ENCODE data around the gene DUSP8. TPM values are rescaled to one million over a fixed set of nuclear protein-coding genes. Genes with fewer than 3 reads are reported as not detected.

DUSP8 gene
- total and polyA plus RNA-seq, 2 donors (not counting 1 experiment from before 2014, with no cell fraction given) = 4.3 to 7.2 TPM

DNA sequence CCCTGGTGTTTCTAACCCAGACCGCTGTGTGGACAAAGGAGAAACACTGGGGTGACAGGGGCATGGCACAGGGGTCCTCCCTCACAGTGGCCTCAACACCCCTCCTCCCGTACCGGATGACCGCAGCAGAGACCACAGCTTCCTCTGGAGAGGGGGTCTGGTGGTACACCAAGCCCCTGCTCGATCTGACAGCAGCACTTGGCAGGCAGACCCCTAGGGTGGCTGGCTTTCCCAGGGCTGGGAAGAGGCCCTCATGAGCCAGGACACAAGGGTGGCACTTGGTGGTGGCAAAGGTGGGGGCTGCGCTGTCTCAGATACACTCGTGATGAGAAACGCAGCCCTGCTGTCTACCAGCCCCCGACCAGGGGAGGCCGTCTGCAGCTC is 38.7 kb downstream of the DUSP8 start:
- Histone ChIP-seq H3K9ac (ENCODE audit: low read length) (no peak overlapping the region), H3K27ac (ENCODE audit: low read length in 2 of 2) (no peak overlapping the region), H3K9me3 (ENCODE audit: control extremely low read depth in 1 of 3, control insufficient read depth in 2 of 3, insufficient read depth in 1 of 3, low read length in 2 of 3) (no peaks in the 10 kb centered on the region), H3K36me3 (replicated peaks in 1 of 2; ENCODE audit: control extremely low read depth in 1 of 2, control insufficient read depth in 1 of 2, extremely low read depth in 1 of 2, insufficient read depth in 2 of 2, low read length in 1 of 2) (peaks cover 0 to 35% of the 10 kb centered on the region in 2 experiments), H3K79me2 (ENCODE audit: control insufficient read depth, insufficient read depth, low read length) (peaks cover 92% of the 10 kb centered on the region), H3K4me2 (replicated peaks; ENCODE audit: low read depth, low read length, poor library complexity, severe bottlenecking) (no peak overlapping the region), H4K20me1 (ENCODE audit: control insufficient read depth, insufficient read depth, low read length, poor library complexity, severe bottlenecking) (peaks cover 87% of the 10 kb centered on the region), H3K4me3 (ENCODE audit: control extremely low read depth in 1 of 5, extremely low read depth in 1 of 5, insufficient read depth in 1 of 5, low read depth in 2 of 5, low read length in 4 of 5) (no peak overlapping the region), H3K27me3 (replicated peaks in 1 of 4; ENCODE audit: control extremely low read depth in 1 of 4, control insufficient read depth in 3 of 4, insufficient read depth in 4 of 4, low read length in 3 of 4) (peaks cover 0 to 6% (median 4%) of the 10 kb centered on the region in 4 experiments), H2AFZ (ENCODE audit: insufficient read depth, low read depth, low read length, poor library complexity, severe bottlenecking) (no peak overlapping the region), H3K4me1 (ENCODE audit: control insufficient read depth in 2 of 2, insufficient read depth in 2 of 2, low read length in 2 of 2) (no peaks in the 10 kb centered on the region)
- DNase-seq (no peak), ATAC-seq (ENCODE audit: low read depth) (no peak)
- Mint-ChIP-seq H3K27ac (no peak overlapping the region), H3K4me1 (peaks cover 17% of the 10 kb centered on the region), H3K9me3 (ENCODE audit: insufficient read depth) (no peaks in the 10 kb centered on the region), H3K4me3 (no peak overlapping the region), H3K27me3 (peaks cover 7% of the 10 kb centered on the region)
- 80% methylated on average over 9 of the region's 10 CpGs for WGBS (ENCODE audit: insufficient coverage)
- TF ChIP-seq EZH2 (IDR thresholded peaks at IDR 0.05; ENCODE audit: borderline replicate concordance, insufficient read depth, low read depth, low read length, poor library complexity, severe bottlenecking) = no peak
- TF ChIP-seq, protein P1, sequence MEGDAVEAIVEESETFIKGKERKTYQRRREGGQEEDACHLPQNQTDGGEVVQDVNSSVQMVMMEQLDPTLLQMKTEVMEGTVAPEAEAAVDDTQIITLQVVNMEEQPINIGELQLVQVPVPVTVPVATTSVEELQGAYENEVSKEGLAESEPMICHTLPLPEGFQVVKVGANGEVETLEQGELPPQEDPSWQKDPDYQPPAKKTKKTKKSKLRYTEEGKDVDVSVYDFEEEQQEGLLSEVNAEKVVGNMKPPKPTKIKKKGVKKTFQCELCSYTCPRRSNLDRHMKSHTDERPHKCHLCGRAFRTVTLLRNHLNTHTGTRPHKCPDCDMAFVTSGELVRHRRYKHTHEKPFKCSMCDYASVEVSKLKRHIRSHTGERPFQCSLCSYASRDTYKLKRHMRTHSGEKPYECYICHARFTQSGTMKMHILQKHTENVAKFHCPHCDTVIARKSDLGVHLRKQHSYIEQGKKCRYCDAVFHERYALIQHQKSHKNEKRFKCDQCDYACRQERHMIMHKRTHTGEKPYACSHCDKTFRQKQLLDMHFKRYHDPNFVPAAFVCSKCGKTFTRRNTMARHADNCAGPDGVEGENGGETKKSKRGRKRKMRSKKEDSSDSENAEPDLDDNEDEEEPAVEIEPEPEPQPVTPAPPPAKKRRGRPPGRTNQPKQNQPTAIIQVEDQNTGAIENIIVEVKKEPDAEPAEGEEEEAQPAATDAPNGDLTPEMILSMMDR (IDR thresholded peaks at IDR 0.05) = no peak
- ChIA-PET POLR2A (no interaction called here), CTCF (no interaction called here)
- intact Hi-C loops (cut with micrococcal nuclease) = no loop called here

- no peak for TF ChIP-seq EZH2 (IDR thresholded peaks at IDR 0.05; ENCODE audit: borderline replicate concordance, insufficient read depth, low read depth, low read length, poor library complexity, severe bottlenecking)
- TF ChIP-seq, protein P1 (IDR thresholded peaks at IDR 0.05) = no peak
- Histone ChIP-seq H2AFZ (ENCODE audit: insufficient read depth, low read depth, low read length, poor library complexity, severe bottlenecking) (no peak overlapping the region), H3K4me3 (ENCODE audit: control extremely low read depth in 1 of 5, extremely low read depth in 1 of 5, insufficient read depth in 1 of 5, low read depth in 2 of 5, low read length in 4 of 5) (no peak overlapping the region), H3K36me3 (replicated peaks in 1 of 2; ENCODE audit: control extremely low read depth in 1 of 2, control insufficient read depth in 1 of 2, extremely low read depth in 1 of 2, insufficient read depth in 2 of 2, low read length in 1 of 2) (peaks cover 0 to 35% of the 10 kb centered on the region in 2 experiments), H3K9ac (ENCODE audit: low read length) (no peak overlapping the region), H3K27me3 (replicated peaks in 1 of 4; ENCODE audit: control extremely low read depth in 1 of 4, control insufficient read depth in 3 of 4, insufficient read depth in 4 of 4, low read length in 3 of 4) (peaks cover 0 to under 1% (median under 1%) of the 10 kb centered on the region in 4 experiments), H4K20me1 (ENCODE audit: control insufficient read depth, insufficient read depth, low read length, poor library complexity, severe bottlenecking) (peaks cover 92% of the 10 kb centered on the region), H3K9me3 (ENCODE audit: control extremely low read depth in 1 of 3, control insufficient read depth in 2 of 3, insufficient read depth in 1 of 3, low read length in 2 of 3) (no peaks in the 10 kb centered on the region), H3K27ac (ENCODE audit: low read length in 2 of 2) (no peak overlapping the region), H3K4me1 (ENCODE audit: control insufficient read depth in 2 of 2, insufficient read depth in 2 of 2, low read length in 2 of 2) (no peaks in the 10 kb centered on the region), H3K79me2 (ENCODE audit: control insufficient read depth, insufficient read depth, low read length) (peaks cover 97% of the 10 kb centered on the region), H3K4me2 (replicated peaks; ENCODE audit: low read depth, low read length, poor library complexity, severe bottlenecking) (no peak overlapping the region)
- no peak for ATAC-seq (ENCODE audit: low read depth)
- intact Hi-C loops (cut with micrococcal nuclease) = no loop called here
- H3K4me1 Mint-ChIP-seq = peaks cover 17% of the 10 kb centered on the region
- peaks cover 1% of the 10 kb centered on the region for H3K27me3 Mint-ChIP-seq
- no peaks in the 10 kb centered on the region for H3K9me3 Mint-ChIP-seq (ENCODE audit: insufficient read depth)
- H3K4me3 Mint-ChIP-seq = no peak overlapping the region
- CTCF ChIA-PET = no interaction called here
- POLR2A ChIA-PET = no interaction called here
- 95% methylated on average over 20 of the region's 20 CpGs for WGBS (ENCODE audit: insufficient coverage)
- no peak overlapping the region for H3K27ac Mint-ChIP-seq
- DNase-seq = no peak
Measured at GRCh38 chr11:1532606-1533341, 39.3 kb downstream of the DUSP8 start.

Data from B cell (primary cell).